Activated CD4-positive, alpha-beta T cell treated with anti-CD3 and anti-CD28 coated beads for 36 hours (primary cell): ENCODE measurements around the gene SGK2. TPM values are rescaled to one million over a fixed set of nuclear protein-coding genes. Genes with fewer than 3 reads are reported as not detected.

ENCODE experiments used
- ATAC-seq: fragments of 200-7000 bp; cut with Tn5 transposase; one replicate; pipeline ENCODE4 v1.10.0; 2021; ENCODE audit warnings: mild to moderate bottlenecking, moderate library complexity
- CTCF ChIA-PET: fragments of 350-600 bp; sonication (Branson Sonifier 250); formaldehyde crosslinking; loops from one replicate; lab custom pipeline; 2021; ENCODE audit warnings: antibody characterized with exemption; lab: Charles Lee
- POLR2A ChIA-PET: fragments of 350-600 bp; sonication (Branson Sonifier 250); formaldehyde crosslinking; loops from one replicate; lab custom pipeline; 2021; ENCODE audit warnings: antibody characterized with exemption, inconsistent platforms; lab: Charles Lee
- DNase-seq: peaks from one replicate; pipeline ENCODE4 v3.0.0-alpha.2; 2020
- H3K27ac Mint-ChIP-seq: one replicate; pipeline ENCODE4 v1.8.0; 2021; ENCODE audit warnings: mixed read lengths
- H3K27me3 Mint-ChIP-seq: one replicate; pipeline ENCODE4 v1.8.0; 2021; ENCODE audit warnings: mixed read lengths
- H3K36me3 Mint-ChIP-seq: one replicate; pipeline ENCODE4 v1.8.0; 2021; ENCODE audit warnings: low read depth, mixed read lengths
- H3K4me1 Mint-ChIP-seq: one replicate; pipeline ENCODE4 v1.8.0; 2021; ENCODE audit warnings: mixed read lengths
- H3K4me3 Mint-ChIP-seq: one replicate; pipeline ENCODE4 v1.8.0; 2021; ENCODE audit warnings: mild to moderate bottlenecking, moderate library complexity, mixed read lengths
- H3K9me3 Mint-ChIP-seq: one replicate; pipeline ENCODE4 v1.8.0; 2021; ENCODE audit warnings: low read depth, mixed read lengths
- intact Hi-C, 2 experiments: fragments of 100-400 bp; cut with DNase I in 1 of 2; cut with micrococcal nuclease in 1 of 2; formaldehyde crosslinking; loops; one replicate each; pipeline versions ENCODE4 v1.14.2 to v1.15.1; 2022 to 2024; cut with DNase I, micrococcal nuclease
- total RNA-seq, 2 experiments: library from RNA; stranded (reverse); gene quantifications; one replicate each; pipeline ENCODE4 v1.2.3, GENCODE V29; 2021

The SGK2 gene
- total RNA-seq = under 1 TPM; 0.27 to 0.65 TPM

DNA sequence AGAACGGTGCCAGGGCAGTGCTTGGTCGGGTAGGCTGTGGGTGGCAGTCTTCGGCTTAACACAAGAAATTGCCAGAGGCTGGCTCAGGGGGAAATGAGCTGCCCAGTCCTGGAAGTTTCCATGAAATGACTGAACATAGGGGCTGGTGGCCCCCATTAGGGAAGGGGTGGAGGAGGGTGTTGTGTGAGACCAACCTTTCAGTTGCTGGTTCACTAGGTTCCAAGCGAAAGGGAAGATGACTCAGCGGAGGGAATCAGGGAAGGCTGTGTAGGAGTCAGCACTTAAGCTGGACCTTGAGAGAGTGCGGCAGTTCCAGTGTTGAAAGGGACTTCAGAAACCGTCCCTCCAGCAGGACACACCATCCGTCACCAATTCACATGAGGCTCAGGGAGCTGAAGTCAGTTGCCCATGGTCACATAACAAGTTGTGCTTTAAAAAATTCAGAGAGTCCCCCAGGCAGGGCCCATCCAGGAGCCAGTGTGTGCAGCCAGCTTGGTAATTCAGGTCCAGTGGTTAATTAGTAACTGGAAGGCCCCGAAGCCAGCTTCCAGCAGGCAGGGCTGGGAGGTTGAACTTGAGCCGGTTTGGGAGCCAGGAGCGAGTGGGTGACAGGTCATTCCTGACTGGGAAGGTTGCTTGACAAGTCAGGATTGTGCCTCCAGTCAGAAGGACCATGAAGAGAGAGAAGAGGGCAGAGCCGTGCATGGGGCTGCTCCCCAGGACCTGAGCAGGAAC is at the start of gene SGK2:
SGK2 (plus strand) TSS at position 616 of the 735 bp plus-strand sequence. CDS start 7,469 bp downstream, outside the sequence.
- ATAC-seq (no peak), DNase-seq (no peak)
- Mint-ChIP-seq H3K36me3 (no peaks in the 10 kb centered on the region), H3K27ac (no peak within 1 kb of the TSS), H3K27me3 (no peaks in the 10 kb centered on the region), H3K4me3 (no peak within 1 kb of the TSS), H3K9me3 (no peaks in the 10 kb centered on the region), H3K4me1 (no peaks in the 10 kb centered on the region)
- CTCF ChIA-PET = no interaction called here
- intact Hi-C loops = no loop called here
- POLR2A ChIA-PET = no interaction called here

DNA sequence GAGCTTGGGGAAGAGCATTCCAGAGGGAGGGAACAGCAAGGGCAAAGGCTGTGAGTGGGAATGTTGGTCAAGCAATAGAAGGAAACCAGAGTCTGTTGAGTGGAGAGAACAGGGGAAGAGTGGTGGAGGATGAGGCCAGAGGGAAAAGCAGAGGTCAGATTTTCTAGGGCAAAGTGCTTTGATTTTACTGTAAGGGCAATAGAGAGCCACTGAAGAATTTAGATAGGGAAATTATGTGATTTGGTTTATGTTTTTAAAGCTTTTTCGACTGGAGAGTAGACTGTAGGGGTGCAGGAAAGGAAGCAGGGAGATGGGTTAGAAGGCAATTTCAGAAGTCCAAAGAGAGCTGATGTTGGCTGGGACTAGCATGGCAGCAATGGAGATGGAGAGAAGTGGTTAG is 46.9 kb upstream of the SGK2 start:
- Mint-ChIP-seq H3K27me3 (peaks cover 14% of the 10 kb centered on the region), H3K27ac (no peak overlapping the region), H3K9me3 (no peaks in the 10 kb centered on the region), H3K4me3 (no peak overlapping the region), H3K4me1 (peaks cover 11% of the 10 kb centered on the region), H3K36me3 (no peaks in the 10 kb centered on the region)
- DNase-seq (no peak), ATAC-seq (no peak)
- POLR2A ChIA-PET = no interaction called here
- CTCF ChIA-PET = interaction anchor here (0.7 to 1.0 kb wide), 2 partner anchors 27 to 152 kb away, joined by 3 read pairs; no protein-coding TSS in a partner anchor
- intact Hi-C loops = no loop called here

DNA sequence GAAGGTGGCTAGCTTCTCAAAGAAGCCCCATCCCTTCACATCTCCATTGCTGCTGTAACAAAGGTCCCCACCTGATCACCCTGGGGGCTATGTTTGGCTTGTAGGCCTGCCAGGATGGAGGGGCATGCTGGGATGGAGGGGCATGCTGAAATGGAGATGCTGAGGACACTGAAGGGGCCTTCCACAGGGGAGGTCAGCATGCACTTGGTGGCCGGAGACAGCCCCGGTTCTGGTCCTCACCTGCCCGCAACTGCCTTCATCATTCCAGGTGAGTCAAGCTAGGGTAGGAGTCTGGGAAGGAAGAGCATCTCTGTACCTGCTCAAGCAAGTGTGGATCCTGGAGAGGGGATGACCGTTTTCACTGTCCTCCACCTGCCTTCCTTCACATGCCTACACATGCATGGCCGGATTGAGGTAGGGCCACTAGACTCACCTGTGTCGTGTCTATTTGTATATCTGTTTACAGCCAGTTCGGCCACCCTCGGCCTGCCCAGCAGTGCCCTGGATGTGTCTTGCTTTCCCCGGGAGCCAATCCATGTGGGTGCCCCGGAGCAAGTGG is 45.4 kb upstream of the SGK2 start:
- peaks cover 9% of the 10 kb centered on the region for H3K27me3 Mint-ChIP-seq
- POLR2A ChIA-PET = interaction anchor here (1.7 kb wide), 1 partner anchor 56 kb away, joined by 9 read pairs; the partner anchor contains the start of gene SRSF6
- H3K4me1 Mint-ChIP-seq = peaks cover 10% of the 10 kb centered on the region
- peak overlapping the region; percentile 47 for H3K27ac Mint-ChIP-seq
- no peaks in the 10 kb centered on the region for H3K9me3 Mint-ChIP-seq
- ATAC-seq (no peak), DNase-seq (no peak)
- intact Hi-C loops = no loop called here
- H3K36me3 Mint-ChIP-seq = peaks cover 2% of the 10 kb centered on the region
- CTCF ChIA-PET = no interaction called here
- H3K4me3 Mint-ChIP-seq = peak overlapping the region; percentile 90

DNA sequence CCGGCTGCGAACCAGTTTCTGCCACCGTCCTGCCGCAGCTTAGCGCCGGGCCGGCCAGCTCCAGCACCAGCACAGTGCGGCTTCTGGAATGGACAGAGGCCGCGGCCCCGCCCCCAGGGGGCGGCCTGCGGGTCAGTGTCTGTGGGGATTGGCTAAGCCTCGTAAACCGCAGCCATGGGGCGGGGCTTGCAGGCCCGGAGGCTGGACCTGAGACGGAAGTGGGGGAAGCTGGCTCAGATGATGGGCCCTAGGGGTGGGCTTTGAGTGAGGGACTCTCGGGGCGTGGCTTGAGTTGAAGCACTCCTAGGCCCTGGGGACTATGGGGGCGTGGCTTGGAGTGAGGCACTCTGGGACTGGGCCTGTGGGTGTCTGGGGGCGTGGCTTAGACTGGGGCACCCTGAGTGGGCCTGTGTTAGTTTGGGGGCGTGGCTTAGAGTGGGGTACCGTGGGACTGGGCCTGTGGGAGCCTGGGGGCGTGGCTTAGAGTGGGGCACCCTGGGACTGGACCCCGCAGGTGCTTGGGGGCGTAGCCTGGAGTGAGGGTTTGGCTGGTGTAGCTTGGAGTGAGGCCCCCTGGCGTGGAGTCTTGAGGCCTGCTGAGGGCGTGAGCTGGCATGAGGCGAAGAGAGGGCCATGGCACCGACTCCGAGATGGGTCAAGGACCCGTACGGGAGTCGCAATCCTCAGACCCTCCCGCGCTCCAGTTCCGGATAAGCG is 44.7 kb upstream of the SGK2 start:
- POLR2A ChIA-PET = interaction anchor here (1.0 to 1.7 kb wide), 2 partner anchors 22 to 57 kb away, joined by 3 to 9 read pairs; partner anchors contain the start of gene SRSF6
- CTCF ChIA-PET = interaction anchor here (1.4 kb wide), 1 partner anchor 65 kb away, joined by 5 read pairs; no protein-coding TSS in a partner anchor
- peaks cover 3% of the 10 kb centered on the region for H3K27me3 Mint-ChIP-seq
- peaks cover 2% of the 10 kb centered on the region for H3K36me3 Mint-ChIP-seq
- peak; percentile 96 for DNase-seq
- intact Hi-C loops = loop anchor here (1.0 to 2.0 kb wide), 4 partner anchors 57 to 153 kb away; partner anchors contain the start of genes IFT52 (in 2 of the 2), SRSF6 (in 2 of the 2) and MYBL2 (in 1 of the 2)
- peak overlapping the region; percentile 90 for H3K4me3 Mint-ChIP-seq
- ATAC-seq = peak; percentile 93
- H3K27ac Mint-ChIP-seq = peak overlapping the region; percentile 86
- H3K4me1 Mint-ChIP-seq = peaks cover 7% of the 10 kb centered on the region
- H3K9me3 Mint-ChIP-seq = no peaks in the 10 kb centered on the region

DNA sequence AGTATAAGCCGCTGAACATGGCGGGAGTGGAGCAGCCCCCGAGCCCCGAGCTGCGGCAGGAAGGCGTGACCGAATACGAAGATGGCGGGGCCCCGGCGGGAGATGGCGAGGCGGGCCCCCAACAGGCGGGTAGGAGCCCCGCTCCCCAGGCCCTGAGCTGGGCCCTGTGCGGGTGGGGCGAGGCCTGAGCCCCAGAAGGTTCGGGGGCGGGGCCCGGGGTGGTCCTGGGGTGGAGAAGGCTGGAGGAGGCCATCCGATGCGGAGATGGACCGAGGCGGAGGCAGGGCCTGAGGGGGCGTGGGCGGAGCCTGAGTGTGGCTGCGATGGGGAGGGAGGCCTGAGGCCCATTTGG is 44.2 kb upstream of the SGK2 start:
- DNase-seq (no peak), ATAC-seq (peak; percentile 8)
- peaks cover 7% of the 10 kb centered on the region for H3K4me1 Mint-ChIP-seq
- H3K9me3 Mint-ChIP-seq = no peaks in the 10 kb centered on the region
- intact Hi-C loops = loop anchor here (1.0 to 2.0 kb wide), 4 partner anchors 57 to 153 kb away; partner anchors contain the start of genes IFT52 (in 2 of the 2), SRSF6 (in 2 of the 2) and MYBL2 (in 1 of the 2)
- peak overlapping the region; percentile 90 for H3K4me3 Mint-ChIP-seq
- H3K36me3 Mint-ChIP-seq = peaks cover 2% of the 10 kb centered on the region
- ChIA-PET POLR2A (interaction anchor here (1.0 to 1.7 kb wide), 2 partner anchors 22 to 57 kb away, joined by 3 to 9 read pairs; partner anchors contain the start of gene SRSF6), CTCF (interaction anchor here (1.4 kb wide), 2 partner anchors 58 to 66 kb away, joined by 4 to 5 read pairs; no protein-coding TSS in a partner anchor)
- peak overlapping the region; percentile 86 for H3K27ac Mint-ChIP-seq
- H3K27me3 Mint-ChIP-seq = no peaks in the 10 kb centered on the region

DNA sequence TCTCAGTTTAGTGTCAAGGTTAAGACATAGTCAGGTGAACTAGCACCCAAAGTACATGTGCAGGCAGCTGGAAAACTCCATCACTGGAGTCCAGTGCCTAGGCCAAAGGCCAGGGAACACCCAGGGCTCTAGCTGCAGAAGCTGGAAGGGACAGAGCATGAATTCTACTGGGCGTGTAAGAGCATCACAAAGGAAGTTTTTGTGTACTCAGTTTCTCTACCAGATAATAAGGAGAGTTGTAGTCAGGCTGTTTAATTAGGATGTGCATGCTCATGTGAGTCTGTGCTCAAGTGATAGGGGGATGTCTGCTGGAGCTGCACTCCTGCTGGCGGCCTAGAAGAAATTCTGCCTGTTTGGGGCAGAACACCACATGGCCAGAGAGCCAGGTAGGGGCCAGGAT is 43.2 kb upstream of the SGK2 start:
- H3K9me3 Mint-ChIP-seq = no peaks in the 10 kb centered on the region
- no peaks in the 10 kb centered on the region for H3K27me3 Mint-ChIP-seq
- no peak for DNase-seq
- no peak overlapping the region for H3K27ac Mint-ChIP-seq
- no peak for ATAC-seq
- ChIA-PET POLR2A (interaction anchor here (1.2 kb wide), 1 partner anchor 57 kb away, joined by 3 read pairs; no protein-coding TSS in a partner anchor), CTCF (interaction anchor here (1.0 to 1.4 kb wide), 3 partner anchors 49 to 67 kb away, joined by 3 to 5 read pairs (median 4); no protein-coding TSS in a partner anchor)
- H3K4me3 Mint-ChIP-seq = peak overlapping the region; percentile 90
- intact Hi-C loops = loop anchor here in 1 of 2 experiments (2.0 kb wide), 1 partner anchor 67 kb away; no protein-coding TSS in a partner anchor
- H3K36me3 Mint-ChIP-seq = peaks cover 2% of the 10 kb centered on the region
- peaks cover 7% of the 10 kb centered on the region for H3K4me1 Mint-ChIP-seq

DNA sequence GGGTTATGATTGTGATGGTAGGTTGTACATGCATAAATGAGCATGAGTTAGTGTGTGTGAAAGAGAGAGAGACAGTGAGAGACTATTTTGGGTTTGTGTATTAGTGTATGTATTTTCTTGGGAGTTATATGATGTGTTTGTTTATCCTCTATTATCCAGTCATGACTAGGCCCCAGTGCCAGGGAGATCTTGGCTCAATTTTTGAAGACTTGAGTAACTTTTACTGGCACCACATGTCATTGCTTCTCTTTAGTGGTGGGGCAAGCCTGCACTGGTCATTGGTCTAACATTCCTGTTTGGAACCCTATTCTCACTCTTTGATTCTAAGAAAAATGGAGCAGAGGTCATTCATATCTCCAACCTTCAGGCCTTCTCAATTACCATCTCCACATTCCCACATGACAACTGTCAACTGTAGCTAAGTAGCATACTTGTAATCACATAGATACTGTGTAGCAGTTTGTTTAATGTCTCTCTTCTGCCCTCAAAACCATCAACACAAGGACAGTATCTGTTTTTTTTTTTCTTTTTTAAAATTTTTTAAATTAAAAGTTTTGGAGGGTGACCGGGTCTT is 42.5 kb upstream of the SGK2 start:
- no peak for DNase-seq
- intact Hi-C loops = no loop called here
- ChIA-PET POLR2A (interaction anchor here (0.7 to 1.2 kb wide), 2 partner anchors 20 to 58 kb away, joined by 3 read pairs; no protein-coding TSS in a partner anchor), CTCF (interaction anchor here (1.4 kb wide), 1 partner anchor 59 kb away, joined by 4 read pairs; no protein-coding TSS in a partner anchor)
- Mint-ChIP-seq H3K4me1 (peaks cover 7% of the 10 kb centered on the region), H3K27me3 (peaks cover 2% of the 10 kb centered on the region), H3K4me3 (no peak overlapping the region), H3K9me3 (no peaks in the 10 kb centered on the region), H3K27ac (no peak overlapping the region), H3K36me3 (peaks cover 2% of the 10 kb centered on the region)
- no peak for ATAC-seq

DNA sequence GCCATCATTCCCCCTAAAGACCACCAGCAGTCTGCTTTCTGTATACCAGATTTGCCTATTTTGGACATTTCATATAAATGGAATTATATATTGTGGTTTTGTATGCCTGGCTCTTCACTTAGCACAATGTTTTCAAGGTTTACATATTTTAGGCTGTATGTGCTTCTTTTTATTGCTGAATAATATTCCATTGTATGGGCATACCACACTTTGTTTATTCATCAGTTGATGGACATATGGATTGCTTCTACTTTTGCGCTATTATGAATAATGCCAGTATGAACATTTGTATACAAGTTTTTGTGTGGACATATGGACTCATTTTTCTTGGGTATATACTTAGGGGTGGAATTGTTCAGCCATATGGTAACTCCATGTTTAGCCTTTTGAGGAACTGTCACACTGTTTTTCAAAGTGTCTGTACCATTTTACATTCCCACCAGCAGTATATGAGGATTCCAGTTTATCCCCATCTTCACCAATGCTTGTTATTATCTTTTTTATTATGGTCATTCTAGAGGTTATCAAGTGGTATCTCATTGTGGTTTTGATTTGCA is 38.7 kb upstream of the SGK2 start:
- CTCF ChIA-PET = interaction anchor here (0.7 kb wide), 1 partner anchor 1275 kb away, joined by 4 read pairs; no protein-coding TSS in a partner anchor
- H3K27me3 Mint-ChIP-seq = peaks cover 5% of the 10 kb centered on the region
- ATAC-seq (no peak), DNase-seq (no peak)
- H3K4me3 Mint-ChIP-seq = no peak overlapping the region
- H3K4me1 Mint-ChIP-seq = peaks cover 7% of the 10 kb centered on the region
- H3K36me3 Mint-ChIP-seq = peaks cover 2% of the 10 kb centered on the region
- POLR2A ChIA-PET = no interaction called here
- H3K9me3 Mint-ChIP-seq = no peaks in the 10 kb centered on the region
- H3K27ac Mint-ChIP-seq = no peak overlapping the region
- intact Hi-C loops = no loop called here

DNA sequence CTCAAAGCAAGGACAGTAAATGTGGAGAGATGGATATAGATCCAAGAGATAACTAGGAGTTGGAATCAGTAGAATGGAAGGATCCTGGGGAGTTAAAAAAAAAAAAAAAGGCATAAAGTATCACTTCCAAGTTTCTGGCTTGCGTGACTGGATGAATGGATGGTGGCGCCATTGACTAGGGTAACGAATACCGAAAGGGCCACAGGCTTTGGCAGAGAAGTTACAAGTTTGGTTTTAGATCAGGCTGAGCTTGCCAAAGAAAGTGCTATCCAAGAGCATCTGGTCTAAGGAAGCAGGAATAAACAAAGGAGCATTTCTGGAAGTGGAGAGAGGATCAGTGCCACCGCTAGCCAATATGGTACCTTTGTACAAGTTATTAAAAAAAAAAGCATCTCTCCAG is 33.8 kb upstream of the SGK2 start:
- H3K9me3 Mint-ChIP-seq = no peaks in the 10 kb centered on the region
- intact Hi-C loops = no loop called here
- H3K27me3 Mint-ChIP-seq = peaks cover 5% of the 10 kb centered on the region
- no peak for DNase-seq
- ChIA-PET CTCF (interaction anchor here (1.0 kb wide), 1 partner anchor 166 kb away, joined by 3 read pairs; no protein-coding TSS in a partner anchor), POLR2A (no interaction called here)
- no peaks in the 10 kb centered on the region for H3K36me3 Mint-ChIP-seq
- ATAC-seq = no peak
- no peak overlapping the region for H3K27ac Mint-ChIP-seq
- H3K4me1 Mint-ChIP-seq = no peaks in the 10 kb centered on the region
- H3K4me3 Mint-ChIP-seq = no peak overlapping the region

DNA sequence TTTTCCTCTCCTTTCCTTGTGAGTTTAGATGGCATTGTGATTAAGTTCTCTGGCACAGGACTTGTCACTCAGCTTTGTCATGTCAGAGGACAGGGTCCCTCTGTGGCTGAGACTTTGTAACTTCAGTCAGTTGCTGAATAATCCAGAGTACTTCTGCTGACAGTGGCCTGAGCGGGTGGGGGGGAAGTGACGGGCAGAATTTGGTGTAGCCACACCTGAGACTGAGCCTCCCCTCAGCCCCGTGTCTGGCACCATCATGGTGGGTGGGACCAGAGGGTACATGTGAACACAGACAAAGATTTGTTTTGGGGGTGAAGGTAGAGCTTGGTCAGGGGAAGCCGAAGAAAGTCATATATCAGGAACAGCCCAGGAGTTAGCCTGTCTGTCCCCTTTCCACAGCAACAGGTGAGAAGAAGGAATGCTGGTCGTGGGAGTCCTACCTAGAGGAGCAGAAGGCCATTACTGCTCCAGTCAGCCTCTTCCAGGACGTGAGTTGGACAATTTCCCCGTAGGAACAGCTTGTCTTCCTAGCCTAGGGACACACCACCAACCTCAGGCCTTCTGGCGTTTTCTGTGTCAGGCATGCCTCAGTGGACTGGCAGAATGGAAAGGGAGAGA is 30.5 kb upstream of the SGK2 start:
- no peak for ATAC-seq
- intact Hi-C loops = no loop called here
- ChIA-PET POLR2A (no interaction called here), CTCF (no interaction called here)
- Mint-ChIP-seq H3K9me3 (no peaks in the 10 kb centered on the region), H3K4me3 (no peak overlapping the region), H3K4me1 (no peaks in the 10 kb centered on the region), H3K36me3 (no peaks in the 10 kb centered on the region), H3K27me3 (peaks cover 2% of the 10 kb centered on the region), H3K27ac (no peak overlapping the region)
- DNase-seq = no peak
